GM21528 (cell line): Measurements from ENCODE around the gene ARHGAP15.

ENCODE experiments used
- ATAC-seq: cut with Tn5 transposase; IDR thresholded peaks from one replicate; pipeline ENCODE4 v1.9.1; 2021; ENCODE audit warnings: mild to moderate bottlenecking, moderate library complexity; ENCODE audit not compliant: unreplicated experiment, low FRiP score

Gene ARHGAP15

GRCh38 chr2:143729296-143729814 is 600.1 kb downstream of the ARHGAP15 start:
- no peak for ATAC-seq

GRCh38 chr2:143730155-143730952 is 601.1 kb downstream of the ARHGAP15 start:
- ATAC-seq = peak; percentile 80

GRCh38 chr2:143730953-143731260 is 601.7 kb downstream of the ARHGAP15 start:
- ATAC-seq = peak; percentile 31

GRCh38 chr2:143732076-143732475 is 602.9 kb downstream of the ARHGAP15 start:
- ATAC-seq = no peak

- no peak for ATAC-seq
Observed at GRCh38 chr2:143732871-143733270, 603.7 kb downstream of the ARHGAP15 start.

GRCh38 chr2:143734507-143734906 is 605.3 kb downstream of the ARHGAP15 start:
- no peak for ATAC-seq

- no peak for ATAC-seq
Observed at GRCh38 chr2:143736904-143737303, 607.7 kb downstream of the ARHGAP15 start.

GRCh38 chr2:143740431-143740830 is 611.2 kb downstream of the ARHGAP15 start:
- ATAC-seq = no peak

- no peak for ATAC-seq
Observed at GRCh38 chr2:143741205-143741604, 612.0 kb downstream of the ARHGAP15 start.

- no peak for ATAC-seq
Observed at GRCh38 chr2:143742581-143742980, 613.4 kb downstream of the ARHGAP15 start.

GRCh38 chr2:143744114-143744513 is 614.9 kb downstream of the ARHGAP15 start:
- ATAC-seq = no peak

- no peak for ATAC-seq
Observed at GRCh38 chr2:143745060-143745459, 615.8 kb downstream of the ARHGAP15 start.

GRCh38 chr2:143754742-143755141 is 625.5 kb downstream of the ARHGAP15 start:
- no peak for ATAC-seq

- ATAC-seq = no peak
Observed at GRCh38 chr2:143758629-143759330, 629.6 kb downstream of the ARHGAP15 start.

GRCh38 chr2:143759455-143759854 is 630.2 kb downstream of the ARHGAP15 start:
- ATAC-seq = no peak

- ATAC-seq = no peak
Observed at GRCh38 chr2:143762176-143762928, 633.1 kb downstream of the ARHGAP15 start.

- ATAC-seq = no peak
Observed at GRCh38 chr2:143764261-143764660, 635.0 kb downstream of the ARHGAP15 start.

GRCh38 chr2:143764706-143765105 is 635.5 kb downstream of the ARHGAP15 start:
- ATAC-seq = no peak

- no peak for ATAC-seq
Observed at GRCh38 chr2:143768991-143769390, 639.8 kb downstream of the ARHGAP15 start.

- no peak for ATAC-seq
Observed at GRCh38 chr2:143771939-143772338, 642.7 kb downstream of the ARHGAP15 start.
